Mucosa of rectum (tissue), 2 donors: Measurements from ENCODE around the gene WWC2.

Experiments used
- H3K27ac ChIP-seq, 2 donors: one replicate each; pipeline ENCODE4 v1.7.0; 2013; ENCODE audit warnings: inconsistent platforms in 2 of 2, low read depth in 2 of 2, low read length in 2 of 2
- H3K27me3 ChIP-seq, 2 donors: one replicate each; pipeline ENCODE4 v1.7.0; 2013; ENCODE audit warnings: low read length in 2 of 2; ENCODE audit not compliant: control insufficient read depth in 2 of 2, insufficient read depth in 2 of 2
- H3K36me3 ChIP-seq, 2 donors: one replicate each; pipeline ENCODE4 v1.7.0; 2013; ENCODE audit warnings: low read length in 2 of 2; ENCODE audit not compliant: control insufficient read depth in 2 of 2, insufficient read depth in 2 of 2
- H3K4me1 ChIP-seq, 2 donors: one replicate each; pipeline ENCODE4 v1.7.0; 2013; ENCODE audit warnings: low read length in 2 of 2, mild to moderate bottlenecking in 1 of 2; ENCODE audit not compliant: control insufficient read depth in 2 of 2, insufficient read depth in 2 of 2
- H3K4me3 ChIP-seq, 2 donors: one replicate each; pipeline ENCODE4 v1.7.0; 2013; ENCODE audit warnings: low read length in 2 of 2
- H3K9ac ChIP-seq, 2 donors: one replicate each; pipeline ENCODE4 v1.7.0; 2013; ENCODE audit warnings: low read length in 2 of 2, low read depth in 1 of 2, mild to moderate bottlenecking in 1 of 2
- H3K9me3 ChIP-seq, 2 donors: one replicate each; pipeline ENCODE4 v1.7.0; 2013; ENCODE audit warnings: low read length in 2 of 2; ENCODE audit not compliant: control insufficient read depth in 2 of 2
- donor health status: healthy.
- donor health status: Normal muscosa, but diverticular disease.

WWC2 gene

GRCh38 chr4:183337833-183338232 is 238.8 kb downstream of the WWC2 start:
- Histone ChIP-seq H3K36me3 (no peaks in the 10 kb centered on the region), H3K27ac (no peak overlapping the region), H3K27me3 (no peaks in the 10 kb centered on the region), H3K9me3 (no peaks in the 10 kb centered on the region), H3K4me1 (no peaks in the 10 kb centered on the region), H3K9ac (no peak overlapping the region), H3K4me3 (no peak overlapping the region)

GRCh38 chr4:183342541-183343533 is 243.8 kb downstream of the WWC2 start:
- H3K4me3 ChIP-seq, result no peak overlapping the region

GRCh38 chr4:183343730-183344129 is 244.7 kb downstream of the WWC2 start:
- Histone ChIP-seq H3K9ac (no peak overlapping the region), H3K27me3 (no peaks in the 10 kb centered on the region), H3K9me3 (no peaks in the 10 kb centered on the region), H3K27ac (no peak overlapping the region), H3K4me1 (no peaks in the 10 kb centered on the region), H3K4me3 (no peak overlapping the region), H3K36me3 (no peaks in the 10 kb centered on the region)

More at GRCh38 chr4:183342541-183343533, 243.8 kb downstream of the WWC2 start:
- Histone ChIP-seq H3K4me1 (no peaks in the 10 kb centered on the region), H3K36me3 (no peaks in the 10 kb centered on the region), H3K9me3 (no peaks in the 10 kb centered on the region), H3K27ac (no peak overlapping the region), H3K9ac (no peak overlapping the region), H3K27me3 (no peaks in the 10 kb centered on the region)

- Histone ChIP-seq H3K27ac (no peak overlapping the region), H3K4me1 (no peaks in the 10 kb centered on the region), H3K36me3 (no peaks in the 10 kb centered on the region), H3K27me3 (no peaks in the 10 kb centered on the region), H3K4me3 (no peak overlapping the region), H3K9ac (no peak overlapping the region), H3K9me3 (no peaks in the 10 kb centered on the region)
These were observed 245.6 kb downstream of the WWC2 start for GRCh38 chr4:183344523-183345255.

- Histone ChIP-seq H3K4me1 (no peaks in the 10 kb centered on the region), H3K9me3 (no peaks in the 10 kb centered on the region), H3K9ac (no peak overlapping the region), H3K27ac (no peak overlapping the region), H3K4me3 (no peak overlapping the region), H3K27me3 (no peaks in the 10 kb centered on the region), H3K36me3 (no peaks in the 10 kb centered on the region)
These were observed 246.2 kb downstream of the WWC2 start for GRCh38 chr4:183345261-183345660.

- Histone ChIP-seq H3K4me3 (no peak overlapping the region), H3K9ac (no peak overlapping the region), H3K36me3 (no peaks in the 10 kb centered on the region), H3K9me3 (no peaks in the 10 kb centered on the region), H3K27ac (no peak overlapping the region), H3K4me1 (no peaks in the 10 kb centered on the region), H3K27me3 (no peaks in the 10 kb centered on the region)
These were observed 248.1 kb downstream of the WWC2 start for GRCh38 chr4:183347146-183347545.

- no peaks in the 10 kb centered on the region for H3K36me3 ChIP-seq
- H3K27me3 ChIP-seq, result no peaks in the 10 kb centered on the region
- no peaks in the 10 kb centered on the region for H3K9me3 ChIP-seq
- H3K4me3 ChIP-seq, result no peak overlapping the region
- H3K9ac ChIP-seq, result no peak overlapping the region
- H3K4me1 ChIP-seq, result no peaks in the 10 kb centered on the region
- no peak overlapping the region for H3K27ac ChIP-seq
These were observed 248.5 kb downstream of the WWC2 start for GRCh38 chr4:183347566-183347965.

- no peaks in the 10 kb centered on the region for H3K27me3 ChIP-seq
- H3K9ac ChIP-seq, result no peak overlapping the region
- H3K4me1 ChIP-seq, result no peaks in the 10 kb centered on the region
- no peaks in the 10 kb centered on the region for H3K9me3 ChIP-seq
- no peak overlapping the region for H3K4me3 ChIP-seq
- H3K36me3 ChIP-seq, result no peaks in the 10 kb centered on the region
- no peak overlapping the region for H3K27ac ChIP-seq
These were observed 249.1 kb downstream of the WWC2 start for GRCh38 chr4:183348136-183348535.

GRCh38 chr4:183348706-183349659 is 249.9 kb downstream of the WWC2 start:
- H3K4me3 ChIP-seq, result no peak overlapping the region
- no peaks in the 10 kb centered on the region for H3K36me3 ChIP-seq
- no peaks in the 10 kb centered on the region for H3K27me3 ChIP-seq
- H3K9ac ChIP-seq, result no peak overlapping the region
- no peak overlapping the region for H3K27ac ChIP-seq
- H3K4me1 ChIP-seq, result no peaks in the 10 kb centered on the region
- no peaks in the 10 kb centered on the region for H3K9me3 ChIP-seq
